GM19035 (cell line): ENCODE results near the gene CHRDL2.
A peak's percentile ranks its signal among the peaks of the same experiment; 100 is the strongest.

ENCODE experiments used
- ATAC-seq: cut with Tn5 transposase; IDR thresholded peaks from one replicate; pipeline ENCODE4 v1.9.1; 2021; ENCODE audit not compliant: unreplicated experiment

The CHRDL2 gene

DNA sequence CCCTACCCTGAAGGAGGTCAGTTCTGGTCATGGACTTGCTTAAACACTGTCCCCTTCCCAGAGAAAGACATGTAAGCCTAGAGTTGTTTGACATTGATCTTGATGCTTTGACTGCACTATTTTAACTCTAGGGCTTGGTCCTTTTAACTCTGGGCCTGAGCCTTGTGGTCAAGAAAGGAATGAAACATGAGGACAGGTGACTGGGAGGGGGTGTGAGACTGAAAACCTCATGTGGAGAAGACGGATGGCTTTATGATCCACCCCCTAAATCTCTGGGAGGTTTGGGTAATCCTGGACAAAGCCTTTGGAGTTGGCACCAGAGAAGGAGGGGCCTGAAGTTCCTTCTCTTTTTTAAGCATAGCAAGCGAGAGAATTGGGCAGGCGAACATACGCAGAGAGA, 17.5 kb downstream of the CHRDL2 start:
- ATAC-seq, result no peak

DNA sequence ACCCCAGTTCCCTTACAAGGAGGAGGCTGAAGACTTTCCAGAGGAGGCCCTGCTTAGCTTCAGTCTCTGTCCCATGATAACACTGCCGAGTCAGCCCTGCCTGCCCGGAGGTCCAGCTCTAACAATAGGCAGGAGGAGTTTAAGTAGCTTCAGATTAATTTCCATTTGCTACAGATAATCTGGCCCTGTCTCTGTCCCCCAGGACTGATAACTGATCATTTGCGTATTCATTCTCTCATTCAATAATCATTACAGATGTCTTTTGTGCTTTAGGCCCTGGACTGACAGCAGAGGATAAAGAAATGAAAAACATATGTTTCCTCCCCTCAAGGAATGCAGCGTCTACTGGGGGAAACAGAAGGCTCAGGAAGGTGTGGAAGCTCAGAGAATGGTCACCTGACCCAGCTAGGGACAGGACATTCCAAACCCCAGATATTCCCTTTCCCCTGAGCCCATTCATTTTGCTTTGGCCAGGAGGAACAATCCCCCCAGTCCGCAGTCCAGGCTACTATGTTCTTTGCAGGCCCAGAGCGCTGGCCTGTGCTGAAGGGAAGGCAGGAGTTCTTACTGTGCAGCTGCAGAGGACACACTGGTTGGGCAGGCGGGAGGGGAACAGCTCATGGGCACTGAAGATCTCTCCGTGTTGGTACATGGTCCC, 20.8 kb downstream of the CHRDL2 start:
- ATAC-seq, result no peak

DNA sequence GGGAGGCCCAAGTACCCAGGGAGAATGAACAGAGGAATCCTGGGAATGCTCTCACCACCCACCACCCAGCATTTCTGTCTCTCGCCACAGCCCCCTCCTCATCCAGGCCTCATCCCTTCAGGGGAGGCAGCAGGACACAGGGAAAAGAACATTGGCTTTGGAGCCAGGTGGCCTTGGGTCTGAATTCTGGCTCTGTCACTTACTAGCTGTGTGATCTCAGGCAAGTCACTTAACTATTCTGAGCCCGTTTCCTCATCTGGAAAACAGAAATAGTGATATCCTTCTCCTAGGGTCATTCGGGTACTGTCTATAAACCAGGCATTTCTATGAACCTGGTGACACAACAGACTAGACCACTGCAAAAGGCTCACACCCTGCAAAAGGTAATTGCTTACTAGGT, 22.1 kb downstream of the CHRDL2 start:
- ATAC-seq, result no peak

DNA sequence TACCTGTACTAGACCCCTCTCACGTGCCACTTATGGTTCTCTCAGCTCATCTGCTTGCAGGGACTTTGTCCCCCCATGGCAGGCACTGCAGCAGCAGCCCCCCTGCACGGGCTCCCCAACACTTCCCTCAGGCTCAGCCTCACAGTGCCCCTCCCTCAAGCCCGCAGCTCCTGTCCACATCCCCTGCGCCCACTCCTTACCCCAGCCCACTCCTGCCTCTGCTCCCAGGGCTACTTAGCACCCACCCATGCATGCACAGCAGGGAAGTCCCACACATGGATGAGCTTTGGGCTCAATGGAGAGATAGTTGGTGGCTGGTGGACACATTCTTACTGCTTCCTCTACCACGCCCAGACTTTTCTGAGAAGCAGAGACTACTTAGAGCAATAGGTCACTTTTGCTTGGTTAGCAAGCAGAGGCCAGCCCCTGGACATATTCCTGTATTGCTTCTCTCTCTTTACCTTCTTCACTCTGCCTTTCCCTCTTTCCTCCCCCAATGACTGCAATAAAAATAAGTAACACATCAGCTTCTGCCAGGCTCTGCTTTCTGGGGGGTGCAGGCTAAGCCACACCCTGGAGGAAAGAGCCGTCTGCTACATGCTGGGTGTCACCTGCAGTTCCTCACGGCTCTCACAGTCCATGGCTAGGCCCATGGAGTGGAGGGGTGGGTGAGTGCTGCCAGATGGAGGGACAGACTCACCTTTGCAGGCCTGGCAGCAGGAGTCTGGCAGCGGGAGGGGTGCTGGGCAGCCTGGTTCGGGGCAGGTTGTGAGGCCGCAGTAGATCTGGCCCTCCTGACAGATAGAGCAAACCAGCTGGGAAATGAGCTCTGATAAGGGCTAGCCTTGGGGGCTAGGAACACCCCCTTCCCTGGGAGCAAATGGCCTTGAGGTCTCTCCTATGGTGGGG, 23.4 kb downstream of the CHRDL2 start:
- no peak for ATAC-seq

DNA sequence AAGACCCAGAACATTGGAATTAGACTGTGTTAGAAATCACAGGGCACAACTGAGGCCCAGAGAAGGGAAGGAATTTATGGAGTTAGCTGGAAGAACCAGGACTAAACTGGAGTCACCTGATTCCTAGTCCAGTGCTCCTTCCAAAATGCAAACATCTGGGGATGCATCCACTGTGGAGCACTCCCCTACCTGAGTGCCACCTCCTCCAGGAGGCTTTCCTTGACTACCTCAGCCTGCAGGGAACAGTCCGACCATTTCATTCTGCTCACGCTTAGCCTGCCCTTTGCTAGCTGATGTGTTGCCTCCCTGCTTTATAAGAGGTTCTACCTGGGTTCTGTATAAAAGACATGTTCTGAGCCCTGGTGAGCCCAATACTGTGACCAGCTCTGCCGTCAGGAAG, 24.0 kb downstream of the CHRDL2 start:
- no peak for ATAC-seq

DNA sequence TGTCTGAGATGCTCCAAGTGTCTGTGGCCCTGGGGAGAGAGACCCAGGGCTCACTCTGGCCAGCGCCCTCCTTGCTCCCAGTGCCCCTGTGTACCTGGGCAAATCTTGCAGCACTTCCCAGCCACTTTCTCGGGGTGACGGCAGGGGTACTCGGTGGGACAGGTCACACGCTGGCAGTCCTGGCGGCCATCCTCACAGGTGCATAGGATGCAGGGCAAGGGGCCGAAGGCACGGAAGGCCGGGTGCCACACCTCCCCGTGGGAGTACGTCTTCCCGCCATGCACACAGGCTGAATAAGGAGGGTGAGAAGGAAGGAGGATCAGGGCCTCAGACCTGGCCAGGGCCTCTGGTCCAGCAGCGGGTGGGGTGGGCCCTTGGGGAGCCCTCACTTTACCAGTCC, 28.0 kb downstream of the CHRDL2 start:
- ATAC-seq, result no peak

DNA sequence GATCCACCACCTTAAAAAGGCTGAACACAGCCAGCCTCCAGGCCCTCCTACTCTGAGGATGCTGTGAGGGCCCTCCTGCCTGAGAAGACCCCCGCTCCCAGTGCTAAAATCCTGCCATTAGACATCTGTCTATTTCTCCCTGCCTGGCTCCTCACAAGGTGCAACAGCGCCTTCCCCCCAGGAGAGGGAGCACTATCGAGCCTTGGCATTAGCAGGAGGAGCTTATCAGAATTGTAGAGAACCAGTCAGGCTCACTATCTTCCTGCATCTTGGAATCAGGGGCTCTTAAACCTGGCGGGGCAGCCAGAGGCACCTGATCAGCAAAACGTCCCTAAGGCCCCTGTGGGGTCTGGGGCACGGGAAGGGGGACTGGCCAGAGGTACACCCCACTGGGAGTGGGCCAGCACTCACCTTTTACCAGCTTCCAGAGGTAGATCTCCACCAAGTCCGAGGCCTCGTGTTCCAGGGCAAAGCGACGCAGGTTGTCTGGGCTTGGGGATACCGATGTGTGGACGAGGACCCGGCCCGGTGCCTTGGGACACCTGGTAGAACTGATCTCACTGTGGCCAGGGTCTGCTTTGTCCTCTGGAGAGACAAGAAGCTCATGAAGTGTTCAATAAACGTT, 28.7 kb downstream of the CHRDL2 start:
- peak; percentile 74 for ATAC-seq

DNA sequence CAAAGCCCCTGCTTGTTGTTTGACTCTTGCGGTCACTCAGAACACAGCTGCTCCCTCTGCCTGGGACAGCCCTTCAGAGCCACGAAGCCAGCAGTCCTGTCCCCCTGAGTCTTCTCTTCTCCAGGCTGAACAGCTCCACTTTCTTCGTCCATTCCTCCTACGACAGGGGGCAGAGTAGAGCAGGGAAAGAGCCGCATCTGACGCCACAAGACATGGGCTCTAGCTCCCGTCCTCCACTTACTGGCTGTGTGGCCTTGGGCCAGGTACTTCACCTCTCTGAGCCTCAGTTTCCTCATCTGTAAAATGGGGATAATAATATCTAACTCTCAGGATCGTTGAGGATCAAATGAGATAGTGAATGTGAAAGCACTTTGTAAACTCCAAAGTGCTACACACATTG, 29.9 kb downstream of the CHRDL2 start:
- ATAC-seq, result no peak

DNA sequence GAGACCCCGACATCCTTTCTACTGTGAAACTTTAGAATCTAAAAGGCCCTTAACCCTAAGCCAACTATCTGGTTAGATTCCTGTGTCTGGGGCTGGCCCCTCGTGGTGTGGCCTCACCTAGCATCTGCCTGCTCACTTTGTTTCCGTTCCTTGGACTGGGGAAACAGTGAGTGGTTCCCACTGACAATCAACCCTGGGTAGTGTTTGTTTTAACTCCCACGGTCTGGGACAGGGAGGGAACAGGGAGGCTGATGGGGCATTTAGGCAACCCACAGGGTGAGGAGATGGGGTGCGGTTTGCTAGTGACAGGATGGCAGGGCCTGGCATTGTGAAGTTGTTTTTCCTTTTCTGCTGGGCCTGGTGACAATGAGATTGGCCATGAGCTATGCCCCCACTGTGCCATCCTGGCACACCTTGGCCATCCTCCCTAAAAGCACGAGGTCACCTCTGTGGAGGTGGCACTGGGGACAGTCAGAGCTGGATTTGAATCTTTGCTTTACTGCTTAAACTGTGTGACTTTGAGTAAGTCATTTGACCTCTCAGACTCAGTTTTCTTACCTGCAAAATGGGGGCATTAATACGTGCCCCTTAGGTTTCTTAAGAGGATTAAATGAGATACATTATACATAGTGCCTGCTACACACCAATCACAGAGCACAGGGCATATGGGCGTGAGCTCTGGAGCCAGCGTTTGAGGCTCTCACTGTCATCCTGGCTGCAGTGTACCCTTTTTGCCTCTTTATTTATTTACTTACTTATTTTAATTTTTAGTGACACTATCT, 31.4 kb downstream of the CHRDL2 start:
- no peak for ATAC-seq

DNA sequence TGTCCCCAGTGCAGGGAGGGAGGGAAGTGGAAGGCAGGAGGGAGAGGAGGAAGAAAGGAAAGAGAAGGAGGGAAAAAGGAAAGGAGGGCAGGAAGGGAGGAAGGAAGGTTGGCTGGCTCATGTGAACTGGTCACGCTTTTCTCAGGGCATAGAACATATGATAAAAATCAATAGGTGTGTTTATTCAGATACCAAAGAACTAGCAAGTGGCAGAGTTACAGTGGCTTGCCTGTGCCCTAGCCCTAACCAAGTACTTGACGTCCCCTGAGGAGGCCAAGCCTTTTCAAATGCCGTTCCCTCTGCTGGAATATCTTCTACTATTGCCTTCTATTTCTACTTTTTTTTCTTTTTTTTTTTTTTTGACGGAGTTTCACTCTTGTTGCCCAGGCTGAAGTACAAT, 33.5 kb downstream of the CHRDL2 start:
- ATAC-seq, result no peak

DNA sequence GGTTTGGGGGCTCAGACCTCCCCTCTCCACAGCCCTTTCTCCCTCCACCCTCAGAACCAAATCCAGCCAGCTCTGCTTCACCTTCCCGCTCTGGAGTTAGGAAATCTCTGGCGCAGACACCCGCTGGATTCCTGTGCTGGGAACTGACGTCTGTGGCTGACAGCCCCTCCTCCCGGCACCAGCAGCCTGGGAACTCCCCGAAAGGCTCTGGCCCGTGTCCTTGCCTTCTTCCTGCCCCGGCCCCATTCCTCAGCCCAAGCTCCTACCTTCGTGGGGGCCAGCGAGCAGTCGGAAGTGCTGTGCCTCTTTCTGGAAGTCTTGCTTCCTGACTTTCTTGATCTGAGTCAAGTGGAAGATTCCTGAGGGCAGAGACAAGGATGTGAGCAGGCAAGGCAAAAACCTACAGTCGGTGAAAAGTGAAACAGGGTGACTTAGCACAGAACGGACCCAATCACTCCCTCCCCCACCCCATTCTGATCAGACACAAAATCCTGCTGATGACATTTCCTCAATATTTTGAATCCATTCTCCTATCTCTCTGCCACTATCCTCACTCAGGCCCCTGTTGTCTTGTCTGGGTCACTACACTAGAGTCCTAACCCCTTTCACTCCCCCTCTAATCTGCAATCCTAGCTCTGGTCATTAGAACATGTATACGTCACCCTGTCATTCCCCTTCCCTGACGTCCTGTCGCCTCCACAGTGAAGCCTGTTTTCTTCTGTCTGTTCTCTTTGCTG, 34.1 kb downstream of the CHRDL2 start:
- no peak for ATAC-seq

DNA sequence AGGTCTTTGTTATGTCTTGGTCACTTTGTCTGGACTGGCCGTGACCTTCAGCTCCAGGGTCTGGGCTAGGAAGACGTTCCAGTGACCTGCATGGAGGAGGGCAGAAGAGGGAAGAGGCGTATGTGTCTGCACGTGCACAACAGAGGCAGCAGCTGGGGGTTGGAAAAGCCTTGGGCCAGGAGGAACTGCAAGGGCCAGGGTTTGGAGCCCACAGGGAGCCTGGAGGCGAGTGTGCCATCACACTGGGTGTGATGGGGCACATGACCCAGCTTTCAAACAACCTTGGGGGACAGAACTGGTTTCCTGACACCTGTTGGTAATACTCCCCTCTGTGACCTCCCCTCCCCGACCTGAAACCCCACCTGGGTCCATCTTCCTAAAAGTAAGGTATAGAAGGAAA, 34.7 kb downstream of the CHRDL2 start:
- ATAC-seq, result no peak

DNA sequence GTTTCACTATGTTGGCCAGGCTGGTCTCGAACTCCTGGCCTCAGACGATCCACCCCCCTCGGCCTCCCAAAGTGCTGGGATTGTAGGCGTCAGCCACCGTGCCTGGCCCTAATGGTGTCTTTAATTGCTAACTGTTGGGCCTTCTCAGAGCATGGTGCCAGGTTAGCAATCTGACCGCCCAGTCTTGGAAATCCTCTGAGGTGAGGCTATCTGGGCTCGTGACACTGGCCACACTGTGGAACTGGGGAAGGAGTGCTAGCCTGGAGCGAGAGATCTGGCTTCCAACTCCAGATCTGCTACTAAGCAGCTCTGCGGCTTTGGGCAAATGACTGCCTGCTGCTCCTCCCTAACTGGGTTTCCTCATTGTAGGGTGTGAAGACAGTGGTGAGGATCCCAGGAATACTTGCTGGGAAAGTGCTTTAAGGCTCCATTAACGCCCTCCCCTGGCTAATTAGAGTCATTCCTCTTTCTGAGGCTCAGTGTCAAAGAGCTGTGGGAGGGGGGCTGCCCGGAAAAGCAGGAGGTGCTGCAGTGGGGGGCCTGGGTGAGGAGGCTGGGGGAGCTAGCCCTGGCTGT, 35.4 kb downstream of the CHRDL2 start:
- ATAC-seq, result no peak

DNA sequence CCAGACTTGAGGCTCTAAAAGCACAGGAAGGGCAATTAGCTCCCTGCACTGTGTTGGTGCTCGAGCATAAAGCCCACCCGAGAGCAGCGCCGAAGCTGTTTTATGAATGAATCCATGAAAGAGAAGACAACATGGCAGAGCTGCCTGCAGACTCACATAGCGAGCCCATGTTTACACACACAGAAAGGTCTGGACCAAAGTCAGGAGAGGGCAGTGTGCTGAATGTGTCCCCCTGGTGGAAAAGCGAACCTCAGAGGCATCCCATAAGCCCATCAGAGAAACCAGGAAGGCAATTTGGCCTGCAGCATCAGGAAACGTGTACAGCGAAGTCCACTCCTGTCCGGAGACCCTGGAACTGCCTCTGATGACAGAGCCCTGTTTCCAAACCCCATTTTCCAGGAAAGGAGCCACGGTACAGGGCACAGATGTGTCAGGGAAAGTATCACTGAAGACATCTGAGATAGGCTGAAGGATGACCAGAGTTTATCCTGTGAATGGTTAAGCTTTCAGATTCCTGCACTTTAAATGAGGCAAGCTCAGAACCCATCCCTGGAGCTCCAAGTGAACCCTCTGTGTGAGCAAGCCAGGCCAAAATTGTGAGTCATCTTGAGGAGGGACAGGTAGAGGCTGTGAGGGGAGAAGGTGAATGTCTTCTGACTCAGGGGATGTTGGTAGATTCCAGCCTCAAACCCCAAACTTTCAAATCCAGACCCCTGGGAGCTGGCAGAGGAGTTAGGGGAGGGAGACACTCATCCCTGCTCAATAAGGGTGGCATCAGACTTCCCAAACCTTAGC, 36.9 kb downstream of the CHRDL2 start:
- ATAC-seq, result no peak

DNA sequence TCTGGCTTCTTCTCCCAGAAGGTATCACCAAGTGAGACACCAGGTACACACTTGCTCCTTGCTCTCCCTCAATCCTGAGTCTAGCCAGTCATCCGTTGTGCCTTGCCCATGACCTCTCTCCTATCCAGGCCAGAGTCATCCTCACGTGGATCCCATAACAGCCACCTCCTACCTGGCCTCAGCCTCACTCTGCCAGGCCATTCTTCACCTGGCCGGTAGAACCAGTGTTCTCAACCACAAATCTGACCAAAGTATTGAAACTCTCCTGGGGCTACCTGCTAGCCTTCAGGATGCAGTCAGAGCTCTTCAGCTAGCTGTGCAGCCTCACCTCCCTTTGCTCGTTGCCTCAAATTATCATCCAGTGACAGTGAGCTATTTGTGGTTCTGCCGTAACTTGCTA, 37.7 kb downstream of the CHRDL2 start:
- no peak for ATAC-seq

DNA sequence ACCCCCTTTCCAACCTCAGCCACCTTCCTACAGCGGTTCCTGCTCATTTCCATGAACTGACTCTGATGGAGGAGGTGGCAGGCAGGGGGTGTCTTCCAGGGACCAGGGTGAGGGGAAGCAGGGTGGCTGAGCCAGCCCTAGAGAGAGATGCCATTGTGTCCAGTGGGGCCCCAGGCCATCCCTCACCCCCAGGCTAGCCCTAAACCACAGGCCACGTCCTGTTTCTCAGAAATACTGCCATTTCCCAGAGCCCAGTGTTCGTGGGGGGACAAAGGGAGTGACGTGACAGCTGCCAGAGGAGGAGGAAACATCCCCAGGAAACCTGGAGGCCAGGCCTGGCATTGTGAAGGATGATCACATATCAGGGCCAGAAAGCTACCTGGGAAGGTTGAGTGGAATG, 39.5 kb downstream of the CHRDL2 start:
- no peak for ATAC-seq

DNA sequence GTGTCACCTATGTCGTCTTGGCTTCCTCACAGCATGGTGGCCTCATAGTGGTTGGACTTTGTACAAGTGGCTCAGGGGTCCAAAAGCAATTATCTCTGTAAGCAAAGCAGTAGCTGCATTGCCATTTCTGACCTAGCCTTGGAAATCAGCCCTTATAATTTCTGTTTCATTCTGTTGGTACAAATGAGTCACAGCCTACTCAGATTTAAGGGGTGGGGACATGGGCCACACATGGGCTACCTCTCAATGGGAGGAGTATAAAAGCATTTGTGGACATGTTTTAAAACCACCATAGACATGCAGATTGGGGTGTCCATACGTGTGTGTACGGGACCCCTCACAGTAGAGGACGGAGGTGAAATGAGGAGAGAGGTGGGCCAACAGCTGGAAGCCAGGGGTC, 41.6 kb downstream of the CHRDL2 start:
- ATAC-seq, result no peak

DNA sequence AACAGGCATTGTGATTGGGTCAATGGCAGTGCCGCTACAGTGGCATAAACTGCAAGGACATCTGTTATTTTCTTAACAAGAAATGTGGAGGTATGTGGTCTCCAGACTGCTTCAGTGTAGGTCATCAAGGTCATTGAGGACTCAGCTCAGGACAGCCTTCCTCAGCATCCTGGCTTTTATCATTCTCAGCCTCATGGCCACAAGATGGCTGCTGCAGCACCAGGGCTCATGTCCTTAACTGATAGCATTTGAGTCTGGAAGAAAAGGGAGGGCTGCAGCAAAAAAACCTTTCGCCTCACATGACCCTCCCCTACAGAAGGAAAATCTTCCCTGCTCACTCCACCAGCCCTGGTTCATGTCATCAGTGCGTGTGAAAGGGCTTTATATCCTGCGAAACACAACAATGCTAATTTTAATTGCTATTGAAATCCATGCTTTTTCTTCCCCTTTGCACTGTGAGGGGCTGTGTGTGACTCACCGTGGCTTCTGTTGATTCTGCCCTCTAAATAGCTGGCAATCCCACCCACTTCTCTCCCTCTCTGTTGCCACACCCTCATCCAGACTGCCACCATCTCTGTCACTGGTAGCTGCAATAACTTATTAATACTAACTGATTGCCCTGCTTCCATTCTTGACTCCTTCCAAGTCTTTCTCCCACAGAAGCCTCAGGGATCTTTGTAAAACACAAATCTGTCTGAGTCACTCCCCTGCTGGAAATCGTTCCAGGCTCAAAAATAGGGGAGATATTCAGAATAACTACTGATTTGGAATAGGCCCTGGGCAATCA, 43.8 kb downstream of the CHRDL2 start:
- no peak for ATAC-seq

DNA sequence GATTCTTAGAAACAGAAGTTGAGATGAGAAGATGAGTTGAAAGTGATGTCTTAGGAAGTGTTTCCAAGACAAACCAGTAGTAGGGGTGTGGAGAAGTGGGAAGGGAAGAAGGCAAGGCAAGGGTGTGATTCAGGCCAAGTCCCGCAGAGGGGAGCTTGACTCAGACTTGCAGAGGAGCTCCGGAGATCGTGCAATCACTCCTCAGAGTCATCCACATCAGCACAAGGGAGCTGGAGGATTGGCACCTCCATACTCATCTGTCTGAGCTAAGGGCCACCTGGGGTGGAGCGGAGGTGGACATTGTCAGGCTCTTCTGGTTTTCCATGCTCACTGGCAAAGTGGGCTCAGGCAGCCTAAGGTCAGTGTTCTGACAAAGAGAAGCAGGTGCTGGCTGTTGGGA, 44.4 kb downstream of the CHRDL2 start:
- ATAC-seq, result no peak
